Keratinocyte (primary cell): ENCODE data around the gene TOMM6.

ENCODE experiments used
- CTCF ChIP-seq, 3 experiments: IDR thresholded peaks in 1 of 3; conservative IDR thresholded peaks in 1 of 3; optimal IDR thresholded peaks in 1 of 3; 2 replicates in 2 of 3; 3 replicates in 1 of 3; pipeline versions ENCODE3 to v1.5.1; 2011; ENCODE audit warnings: low read length in 3 of 3, mild to moderate bottlenecking in 3 of 3, moderate library complexity in 2 of 3, control low read depth in 1 of 3, inconsistent platforms in 1 of 3; ENCODE audit not compliant: insufficient read depth in 2 of 3; ENCODE audit errors: extremely low read depth in 1 of 3
- EZH2 ChIP-seq: IDR thresholded peaks from one replicate; pipeline ENCODE4 v1.6.1; 2012; ENCODE audit warnings: inconsistent platforms, mild to moderate bottlenecking, low read length, moderate library complexity

GRCh38 chr6:41763470-41763869 is 24.0 kb upstream of the TOMM6 start:
- TF ChIP-seq CTCF (optimal IDR thresholded peaks at IDR 0.05 in 1 of 3, IDR thresholded peaks at IDR 0.05 in 1 of 3, conservative IDR thresholded peaks at IDR 0.05 in 1 of 3; ENCODE audit: extremely low read depth in 1 of 3, insufficient read depth in 2 of 3, low read length in 3 of 3): no peak
- TF ChIP-seq EZH2: no peak
